HepG2 (cell line): ENCODE data around the gene CHCHD1. TPM values are rescaled to one million over a fixed set of nuclear protein-coding genes. Genes with fewer than 3 reads are reported as not detected.
A peak's percentile ranks its signal among the peaks of the same experiment; 100 is the strongest.

Experiments used
- CC2D1A ChIP-seq: sonication (generic); formaldehyde crosslinking; IDR thresholded peaks from 2 replicates; pipeline ENCODE4 v1.8.1; 2023; ENCODE audit warnings: mild to moderate bottlenecking, missing genetic modification reagents
- EP300 ChIP-seq, 3 experiments: sonication (generic) in 1 of 3; formaldehyde crosslinking in 1 of 3; IDR thresholded peaks; 2 replicates each; pipeline versions ENCODE4 v1.5.1 to v1.6.1; 2011 to 2020; ENCODE audit warnings: low read depth in 2 of 3, low read length in 2 of 3, borderline replicate concordance in 1 of 3, improper control_type of control experiment in 1 of 3, mild to moderate bottlenecking in 1 of 3, missing genetic modification reagents in 1 of 3, moderate library complexity in 1 of 3
- HIVEP1 ChIP-seq: sonication (generic); formaldehyde crosslinking; IDR thresholded peaks from 2 replicates; pipeline ENCODE4 v1.4.0; 2020; ENCODE audit warnings: mild to moderate bottlenecking, missing genetic modification reagents
- KAT8 ChIP-seq: IDR thresholded peaks from 2 replicates; pipeline ENCODE4 v1.6.1; 2016; ENCODE audit warnings: missing genetic modification reagents, missing compliant biosample characterization
- ZNF383 ChIP-seq: sonication (generic); formaldehyde crosslinking; IDR thresholded peaks from 2 replicates; pipeline ENCODE4 v1.4.0; 2020; ENCODE audit warnings: missing genetic modification reagents, mild to moderate bottlenecking, borderline replicate concordance
- polyA plus RNA-seq, 8 experiments: library from polyadenylated mRNA; depleted of rRNA in 3 of 8; stranded (reverse) in 7 of 8; unstranded in 1 of 8; fragments of >200 nt; fragmentation: Illumina TruSeq in 4 of 8; extraction: Trizol in 4 of 8; gene quantifications; 2 replicates each; pipeline versions ENCODE4 v1.2.1 to v1.2.3, GENCODE V29; 2011 to 2016; ENCODE audit warnings: low read depth in 4 of 8, missing spikeins in 1 of 8, mixed read lengths in 1 of 8; ENCODE audit not compliant: insufficient read depth in 1 of 8
- total RNA-seq, 5 experiments: library from RNA; depleted of rRNA; stranded (reverse); fragments of >200 nt; fragmentation: Illumina TruSeq; extraction: Trizol; gene quantifications; 2 replicates each; pipeline ENCODE4 v1.2.3, GENCODE V29; 2016; ENCODE audit warnings: low read depth in 1 of 5
- TF ChIP-seq, protein P1 (sequence below): sonication (generic); formaldehyde crosslinking; IDR thresholded peaks from 2 replicates; pipeline ENCODE4 v1.5.1; 2020; ENCODE audit warnings: mild to moderate bottlenecking, missing genetic modification reagents
- TF ChIP-seq, protein P2 (sequence below): sonication (generic); formaldehyde crosslinking; IDR thresholded peaks from 2 replicates; pipeline ENCODE4 v1.8.0; 2022; ENCODE audit warnings: missing genetic modification reagents, low read depth, mild to moderate bottlenecking, borderline replicate concordance
- TF ChIP-seq, protein P3 (sequence below): sonication (generic); formaldehyde crosslinking; IDR thresholded peaks from 2 replicates; pipeline ENCODE4 v1.4.0; 2020; ENCODE audit warnings: missing genetic modification reagents
- TF ChIP-seq, protein P4 (sequence below): sonication (generic); formaldehyde crosslinking; IDR thresholded peaks from 2 replicates; pipeline ENCODE4 v1.4.0; 2020; ENCODE audit warnings: mild to moderate bottlenecking, missing genetic modification reagents
- TF ChIP-seq, protein P5 (sequence below): sonication (generic); formaldehyde crosslinking; IDR thresholded peaks from 2 replicates; pipeline ENCODE4 v1.5.0; 2020; ENCODE audit warnings: mild to moderate bottlenecking, missing genetic modification reagents

CHCHD1 gene
- total and polyA plus RNA-seq, 2 of the 13 experiments (the other 11 are each of a cell fraction or from before 2014, with no cell fraction given), result 36.9 to 71.2 TPM

DNA sequence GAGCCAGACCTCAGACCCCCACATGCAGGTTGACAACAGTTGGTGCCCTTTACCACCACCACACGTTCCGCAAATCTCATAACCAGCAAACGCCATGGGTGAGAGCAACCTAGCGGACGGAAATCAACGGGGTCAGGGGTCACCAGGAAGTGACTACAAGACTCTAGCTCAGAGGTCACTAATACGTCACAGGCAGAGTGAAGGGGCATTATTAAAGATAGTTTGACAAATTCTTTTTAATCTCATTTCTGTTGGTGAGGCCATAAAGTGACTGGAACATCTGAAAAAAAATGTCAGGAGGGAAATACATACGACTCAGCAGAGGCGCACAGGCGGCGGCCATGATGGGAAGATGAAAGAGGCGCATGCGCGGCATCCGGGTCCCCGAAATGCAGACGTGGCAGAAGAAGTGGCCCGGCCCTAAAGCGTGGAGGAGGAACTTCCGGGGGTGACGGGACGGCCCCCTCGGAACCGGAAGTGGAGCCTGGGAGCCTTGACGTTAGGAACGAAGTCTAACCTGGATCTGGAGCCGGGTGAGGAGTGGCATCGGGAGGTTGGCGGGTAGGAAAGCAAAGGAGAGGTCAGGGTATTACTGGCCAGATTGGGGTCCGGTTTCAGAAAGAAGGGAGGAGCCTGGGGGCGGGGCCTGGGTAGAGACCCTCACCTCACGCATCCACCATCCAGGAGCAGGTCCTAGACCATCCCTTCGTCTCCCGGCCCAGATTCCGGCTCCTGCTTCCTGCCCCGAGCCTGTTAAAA is 37.8 kb upstream of the CHCHD1 start, which contains the start of gene SEC24C (continued):
- TF ChIP-seq, protein P1, sequence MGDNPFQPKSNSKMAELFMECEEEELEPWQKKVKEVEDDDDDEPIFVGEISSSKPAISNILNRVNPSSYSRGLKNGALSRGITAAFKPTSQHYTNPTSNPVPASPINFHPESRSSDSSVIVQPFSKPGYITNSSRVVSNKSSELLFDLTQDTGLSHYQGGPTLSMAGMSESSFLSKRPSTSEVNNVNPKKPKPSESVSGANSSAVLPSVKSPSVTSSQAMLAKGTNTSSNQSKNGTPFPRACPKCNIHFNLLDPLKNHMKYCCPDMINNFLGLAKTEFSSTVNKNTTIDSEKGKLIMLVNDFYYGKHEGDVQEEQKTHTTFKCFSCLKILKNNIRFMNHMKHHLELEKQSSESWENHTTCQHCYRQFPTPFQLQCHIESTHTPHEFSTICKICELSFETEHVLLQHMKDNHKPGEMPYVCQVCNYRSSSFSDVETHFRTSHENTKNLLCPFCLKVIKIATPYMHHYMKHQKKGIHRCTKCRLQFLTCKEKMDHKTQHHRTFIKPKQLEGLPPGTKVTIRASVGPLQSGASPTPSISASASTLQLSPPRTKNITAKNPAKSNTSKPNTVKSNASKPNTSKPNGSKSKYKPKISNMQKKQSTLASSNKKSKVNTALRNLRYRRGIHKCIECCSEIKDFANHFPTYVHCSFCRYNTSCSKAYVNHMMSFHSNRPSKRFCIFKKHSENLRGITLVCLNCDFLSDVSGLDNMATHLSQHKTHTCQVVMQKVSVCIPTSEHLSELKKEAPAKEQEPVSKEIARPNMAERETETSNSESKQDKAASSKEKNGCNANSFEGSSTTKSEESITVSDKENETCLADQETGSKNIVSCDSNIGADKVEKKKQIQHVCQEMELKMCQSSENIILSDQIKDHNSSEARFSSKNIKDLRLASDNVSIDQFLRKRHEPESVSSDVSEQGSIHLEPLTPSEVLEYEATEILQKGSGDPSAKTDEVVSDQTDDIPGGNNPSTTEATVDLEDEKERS, result peak; percentile 75; the same call in 1 of the 2 replicates
- TF ChIP-seq, protein P2, sequence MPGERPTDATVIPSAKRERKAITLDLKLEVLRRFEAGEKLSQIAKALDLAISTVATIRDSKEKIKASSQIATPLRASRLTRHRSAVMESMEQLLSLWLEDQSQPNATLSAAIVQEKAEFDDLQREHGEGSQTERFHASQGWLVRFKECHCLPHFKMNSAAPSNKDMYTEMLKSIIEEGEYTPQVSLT (CRISPR knock-in tag), result no peak
- 0 out of 4 replicates have a peak, but pooled peaks of 1 of the 2 experiments have one; percentile 33 for TF ChIP-seq EP300 (IDR thresholded peaks at IDR 0.05; ENCODE audit: low read depth in 2 of 2, low read length in 2 of 2)
- TF ChIP-seq EP300 (CRISPR knock-in tag; IDR thresholded peaks at IDR 0.05; ENCODE audit: borderline replicate concordance), result no peak
- TF ChIP-seq, protein P3, sequence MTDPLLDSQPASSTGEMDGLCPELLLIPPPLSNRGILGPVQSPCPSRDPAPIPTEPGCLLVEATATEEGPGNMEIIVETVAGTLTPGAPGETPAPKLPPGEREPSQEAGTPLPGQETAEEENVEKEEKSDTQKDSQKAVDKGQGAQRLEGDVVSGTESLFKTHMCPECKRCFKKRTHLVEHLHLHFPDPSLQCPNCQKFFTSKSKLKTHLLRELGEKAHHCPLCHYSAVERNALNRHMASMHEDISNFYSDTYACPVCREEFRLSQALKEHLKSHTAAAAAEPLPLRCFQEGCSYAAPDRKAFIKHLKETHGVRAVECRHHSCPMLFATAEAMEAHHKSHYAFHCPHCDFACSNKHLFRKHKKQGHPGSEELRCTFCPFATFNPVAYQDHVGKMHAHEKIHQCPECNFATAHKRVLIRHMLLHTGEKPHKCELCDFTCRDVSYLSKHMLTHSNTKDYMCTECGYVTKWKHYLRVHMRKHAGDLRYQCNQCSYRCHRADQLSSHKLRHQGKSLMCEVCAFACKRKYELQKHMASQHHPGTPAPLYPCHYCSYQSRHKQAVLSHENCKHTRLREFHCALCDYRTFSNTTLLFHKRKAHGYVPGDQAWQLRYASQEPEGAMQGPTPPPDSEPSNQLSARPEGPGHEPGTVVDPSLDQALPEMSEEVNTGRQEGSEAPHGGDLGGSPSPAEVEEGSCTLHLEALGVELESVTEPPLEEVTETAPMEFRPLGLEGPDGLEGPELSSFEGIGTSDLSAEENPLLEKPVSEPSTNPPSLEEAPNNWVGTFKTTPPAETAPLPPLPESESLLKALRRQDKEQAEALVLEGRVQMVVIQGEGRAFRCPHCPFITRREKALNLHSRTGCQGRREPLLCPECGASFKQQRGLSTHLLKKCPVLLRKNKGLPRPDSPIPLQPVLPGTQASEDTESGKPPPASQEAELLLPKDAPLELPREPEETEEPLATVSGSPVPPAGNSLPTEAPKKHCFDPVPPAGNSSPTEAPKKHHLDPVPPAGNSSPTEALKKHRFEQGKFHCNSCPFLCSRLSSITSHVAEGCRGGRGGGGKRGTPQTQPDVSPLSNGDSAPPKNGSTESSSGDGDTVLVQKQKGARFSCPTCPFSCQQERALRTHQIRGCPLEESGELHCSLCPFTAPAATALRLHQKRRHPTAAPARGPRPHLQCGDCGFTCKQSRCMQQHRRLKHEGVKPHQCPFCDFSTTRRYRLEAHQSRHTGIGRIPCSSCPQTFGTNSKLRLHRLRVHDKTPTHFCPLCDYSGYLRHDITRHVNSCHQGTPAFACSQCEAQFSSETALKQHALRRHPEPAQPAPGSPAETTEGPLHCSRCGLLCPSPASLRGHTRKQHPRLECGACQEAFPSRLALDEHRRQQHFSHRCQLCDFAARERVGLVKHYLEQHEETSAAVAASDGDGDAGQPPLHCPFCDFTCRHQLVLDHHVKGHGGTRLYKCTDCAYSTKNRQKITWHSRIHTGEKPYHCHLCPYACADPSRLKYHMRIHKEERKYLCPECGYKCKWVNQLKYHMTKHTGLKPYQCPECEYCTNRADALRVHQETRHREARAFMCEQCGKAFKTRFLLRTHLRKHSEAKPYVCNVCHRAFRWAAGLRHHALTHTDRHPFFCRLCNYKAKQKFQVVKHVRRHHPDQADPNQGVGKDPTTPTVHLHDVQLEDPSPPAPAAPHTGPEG, result no peak
- TF ChIP-seq, protein P4, sequence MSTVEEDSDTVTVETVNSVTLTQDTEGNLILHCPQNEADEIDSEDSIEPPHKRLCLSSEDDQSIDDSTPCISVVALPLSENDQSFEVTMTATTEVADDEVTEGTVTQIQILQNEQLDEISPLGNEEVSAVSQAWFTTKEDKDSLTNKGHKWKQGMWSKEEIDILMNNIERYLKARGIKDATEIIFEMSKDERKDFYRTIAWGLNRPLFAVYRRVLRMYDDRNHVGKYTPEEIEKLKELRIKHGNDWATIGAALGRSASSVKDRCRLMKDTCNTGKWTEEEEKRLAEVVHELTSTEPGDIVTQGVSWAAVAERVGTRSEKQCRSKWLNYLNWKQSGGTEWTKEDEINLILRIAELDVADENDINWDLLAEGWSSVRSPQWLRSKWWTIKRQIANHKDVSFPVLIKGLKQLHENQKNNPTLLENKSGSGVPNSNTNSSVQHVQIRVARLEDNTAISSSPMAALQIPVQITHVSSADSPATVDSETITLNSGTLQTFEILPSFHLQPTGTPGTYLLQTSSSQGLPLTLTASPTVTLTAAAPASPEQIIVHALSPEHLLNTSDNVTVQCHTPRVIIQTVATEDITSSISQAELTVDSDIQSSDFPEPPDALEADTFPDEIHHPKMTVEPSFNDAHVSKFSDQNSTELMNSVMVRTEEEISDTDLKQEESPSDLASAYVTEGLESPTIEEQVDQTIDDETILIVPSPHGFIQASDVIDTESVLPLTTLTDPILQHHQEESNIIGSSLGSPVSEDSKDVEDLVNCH (CRISPR knock-in tag), result peak; percentile 100
- TF ChIP-seq HIVEP1 (CRISPR knock-in tag), result no peak
- peak; percentile 79; the same call in 1 of the 2 replicates for TF ChIP-seq ZNF383 (CRISPR knock-in tag)
- TF ChIP-seq, protein P5, sequence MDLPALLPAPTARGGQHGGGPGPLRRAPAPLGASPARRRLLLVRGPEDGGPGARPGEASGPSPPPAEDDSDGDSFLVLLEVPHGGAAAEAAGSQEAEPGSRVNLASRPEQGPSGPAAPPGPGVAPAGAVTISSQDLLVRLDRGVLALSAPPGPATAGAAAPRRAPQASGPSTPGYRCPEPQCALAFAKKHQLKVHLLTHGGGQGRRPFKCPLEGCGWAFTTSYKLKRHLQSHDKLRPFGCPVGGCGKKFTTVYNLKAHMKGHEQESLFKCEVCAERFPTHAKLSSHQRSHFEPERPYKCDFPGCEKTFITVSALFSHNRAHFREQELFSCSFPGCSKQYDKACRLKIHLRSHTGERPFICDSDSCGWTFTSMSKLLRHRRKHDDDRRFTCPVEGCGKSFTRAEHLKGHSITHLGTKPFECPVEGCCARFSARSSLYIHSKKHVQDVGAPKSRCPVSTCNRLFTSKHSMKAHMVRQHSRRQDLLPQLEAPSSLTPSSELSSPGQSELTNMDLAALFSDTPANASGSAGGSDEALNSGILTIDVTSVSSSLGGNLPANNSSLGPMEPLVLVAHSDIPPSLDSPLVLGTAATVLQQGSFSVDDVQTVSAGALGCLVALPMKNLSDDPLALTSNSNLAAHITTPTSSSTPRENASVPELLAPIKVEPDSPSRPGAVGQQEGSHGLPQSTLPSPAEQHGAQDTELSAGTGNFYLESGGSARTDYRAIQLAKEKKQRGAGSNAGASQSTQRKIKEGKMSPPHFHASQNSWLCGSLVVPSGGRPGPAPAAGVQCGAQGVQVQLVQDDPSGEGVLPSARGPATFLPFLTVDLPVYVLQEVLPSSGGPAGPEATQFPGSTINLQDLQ (CRISPR knock-in tag), result no peak
- TF ChIP-seq CC2D1A, result no peak
- TF ChIP-seq KAT8 (CRISPR knock-in tag), result peak; percentile 96
